ENCODE measurements around the gene ASNS.
A peak's percentile ranks its signal among the peaks of the same experiment; 100 is the strongest.
"Not testable (repeated sequence)": the region's sequence is repeated elsewhere in the genome, so short reads cannot be mapped to it uniquely, and the experiment has no call there.

The ASNS gene

DNA sequence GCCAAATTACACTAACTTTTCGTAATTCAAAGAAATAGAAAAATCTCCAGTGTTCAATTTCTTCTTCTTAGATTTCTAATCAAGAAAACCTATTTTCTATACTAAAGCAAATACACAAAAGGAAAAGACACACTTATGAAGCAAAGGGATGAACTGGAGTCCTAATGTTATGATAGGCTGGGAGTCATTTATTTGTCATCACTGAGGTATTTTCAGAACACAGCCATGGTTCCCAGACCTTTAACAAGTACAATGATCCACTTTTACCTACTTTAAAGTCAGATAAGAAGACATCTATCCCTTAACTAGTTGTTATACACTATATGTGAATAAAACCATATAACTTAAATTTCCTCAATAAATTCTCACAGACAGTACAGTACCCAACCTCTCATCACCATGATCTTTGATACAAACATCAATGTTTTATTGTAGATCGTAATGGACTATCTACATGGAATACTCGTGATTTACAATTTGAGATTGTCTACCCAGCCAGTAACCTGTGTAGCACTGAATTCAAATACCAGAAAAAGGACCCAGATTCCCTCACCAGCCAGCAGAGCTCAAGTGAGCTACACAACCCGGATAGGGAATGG lies 12.5 kb downstream of the ASNS start:
- DNase-seq, result no peak
- Mint-ChIP-seq H3K36me3 (ENCODE audit: insufficient read depth) (peaks cover 18% of the 10 kb centered on the region), H3K27ac (no peak overlapping the region)

GRCh38 chr7:97858221-97858620 lies 14.0 kb downstream of the ASNS start:
- Mint-ChIP-seq H3K4me3 (no peak overlapping the region), H3K27me3 (no peaks in the 10 kb centered on the region), H3K27ac (no peak overlapping the region), H3K9me3 (no peaks in the 10 kb centered on the region), H3K4me1 (ENCODE audit: low read depth in 2 of 2) (no peaks in the 10 kb centered on the region), H3K36me3 (ENCODE audit: insufficient read depth) (peaks cover 18% of the 10 kb centered on the region)
- DNase-seq (no peak), ATAC-seq (replicated peaks) (no peak)

More for the DNA sequence above, 12.5 kb downstream of the ASNS start:
- Mint-ChIP-seq H3K27me3 (no peaks in the 10 kb centered on the region), H3K9me3 (no peaks in the 10 kb centered on the region), H3K4me1 (ENCODE audit: low read depth in 2 of 2) (no peaks in the 10 kb centered on the region), H3K4me3 (no peak overlapping the region)
- ATAC-seq (replicated peaks), result no peak

DNA sequence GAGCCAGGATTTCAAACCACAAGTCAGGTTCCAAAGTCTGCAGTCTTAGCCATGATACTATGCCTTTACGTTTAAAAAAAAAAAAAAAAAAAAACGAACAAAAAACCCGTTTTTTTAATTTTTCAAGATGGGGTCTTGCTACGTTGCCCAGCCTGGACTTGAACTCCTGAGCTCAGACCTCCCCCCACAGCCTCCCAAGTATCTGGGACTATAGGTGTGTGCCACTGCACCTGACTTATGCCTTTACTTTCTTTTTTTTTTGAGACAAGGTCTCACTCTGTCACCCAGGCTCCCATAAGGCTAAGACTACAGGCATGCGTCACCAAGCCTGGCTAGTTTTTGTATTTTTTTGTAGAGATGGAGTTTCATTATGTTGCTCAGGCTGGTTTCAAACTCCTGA lies 14.7 kb downstream of the ASNS start:
- peaks cover 18% of the 10 kb centered on the region for H3K36me3 Mint-ChIP-seq (ENCODE audit: insufficient read depth)
- H3K4me1 Mint-ChIP-seq (ENCODE audit: low read depth in 2 of 2), result no peaks in the 10 kb centered on the region
- H3K27me3 Mint-ChIP-seq, result no peaks in the 10 kb centered on the region
- DNase-seq (no peak), ATAC-seq (replicated peaks) (no peak)
- no peak overlapping the region for H3K27ac Mint-ChIP-seq
- no peaks in the 10 kb centered on the region for H3K9me3 Mint-ChIP-seq
- no peak overlapping the region for H3K4me3 Mint-ChIP-seq

- DNase-seq (no peak), ATAC-seq (replicated peaks) (no peak)
- no peaks in the 10 kb centered on the region for H3K9me3 Mint-ChIP-seq
- H3K27me3 Mint-ChIP-seq, result no peaks in the 10 kb centered on the region
- no peaks in the 10 kb centered on the region for H3K4me1 Mint-ChIP-seq (ENCODE audit: low read depth in 2 of 2)
- no peak overlapping the region for H3K4me3 Mint-ChIP-seq
- no peak overlapping the region for H3K27ac Mint-ChIP-seq
- H3K36me3 Mint-ChIP-seq (ENCODE audit: insufficient read depth), result peaks cover 10% of the 10 kb centered on the region
Measured at GRCh38 chr7:97851683-97852082, 20.5 kb downstream of the ASNS start.

GRCh38 chr7:97850262-97851031 lies 21.8 kb downstream of the ASNS start:
- H3K4me3 Mint-ChIP-seq; H3K9me3 Mint-ChIP-seq; ATAC-seq (replicated peaks); H3K27ac Mint-ChIP-seq; H3K4me1 Mint-ChIP-seq (ENCODE audit: low read depth in 2 of 2); H3K36me3 Mint-ChIP-seq (ENCODE audit: insufficient read depth); DNase-seq; H3K27me3 Mint-ChIP-seq: not testable (repeated sequence)

- Mint-ChIP-seq H3K27me3 (peaks cover 0 to 7% of the 10 kb centered on the region in 2 donors), H3K36me3 (ENCODE audit: insufficient read depth) (no peaks in the 10 kb centered on the region), H3K4me1 (ENCODE audit: low read depth in 2 of 2) (no peaks in the 10 kb centered on the region), H3K27ac (peak overlapping the region in 1 of 2 donors; percentile 20), H3K4me3 (no peak overlapping the region), H3K9me3 (no peaks in the 10 kb centered on the region)
- ATAC-seq (replicated peaks) (no peak), DNase-seq (no peak)
Measured at GRCh38 chr7:97847791-97848190, 24.4 kb downstream of the ASNS start.

- no peak for ATAC-seq (replicated peaks)
- Mint-ChIP-seq H3K27ac (no peak overlapping the region), H3K27me3 (peaks cover 0 to 7% of the 10 kb centered on the region in 2 donors)
Measured at GRCh38 chr7:97846945-97847344, 25.3 kb downstream of the ASNS start.

GRCh38 chr7:97845622-97846203 lies 26.5 kb downstream of the ASNS start:
- no peaks in the 10 kb centered on the region for H3K9me3 Mint-ChIP-seq
- DNase-seq (no peak), ATAC-seq (replicated peaks) (no peak)
- H3K36me3 Mint-ChIP-seq (ENCODE audit: insufficient read depth), result no peaks in the 10 kb centered on the region
- H3K27me3 Mint-ChIP-seq, result peaks cover 0 to 14% of the 10 kb centered on the region in 2 donors
- no peak overlapping the region for H3K4me3 Mint-ChIP-seq
- no peaks in the 10 kb centered on the region for H3K4me1 Mint-ChIP-seq (ENCODE audit: low read depth in 2 of 2)
- no peak overlapping the region for H3K27ac Mint-ChIP-seq

More at GRCh38 chr7:97846945-97847344, 25.3 kb downstream of the ASNS start:
- DNase-seq, result no peak
- Mint-ChIP-seq H3K36me3 (ENCODE audit: insufficient read depth) (no peaks in the 10 kb centered on the region), H3K4me1 (ENCODE audit: low read depth in 2 of 2) (no peaks in the 10 kb centered on the region), H3K9me3 (no peaks in the 10 kb centered on the region), H3K4me3 (no peak overlapping the region)

- Mint-ChIP-seq H3K36me3 (ENCODE audit: insufficient read depth) (no peaks in the 10 kb centered on the region), H3K4me1 (ENCODE audit: low read depth in 2 of 2) (no peaks in the 10 kb centered on the region)
- ATAC-seq (replicated peaks), result no peak
Measured at GRCh38 chr7:97844036-97844435, 28.2 kb downstream of the ASNS start.

DNA sequence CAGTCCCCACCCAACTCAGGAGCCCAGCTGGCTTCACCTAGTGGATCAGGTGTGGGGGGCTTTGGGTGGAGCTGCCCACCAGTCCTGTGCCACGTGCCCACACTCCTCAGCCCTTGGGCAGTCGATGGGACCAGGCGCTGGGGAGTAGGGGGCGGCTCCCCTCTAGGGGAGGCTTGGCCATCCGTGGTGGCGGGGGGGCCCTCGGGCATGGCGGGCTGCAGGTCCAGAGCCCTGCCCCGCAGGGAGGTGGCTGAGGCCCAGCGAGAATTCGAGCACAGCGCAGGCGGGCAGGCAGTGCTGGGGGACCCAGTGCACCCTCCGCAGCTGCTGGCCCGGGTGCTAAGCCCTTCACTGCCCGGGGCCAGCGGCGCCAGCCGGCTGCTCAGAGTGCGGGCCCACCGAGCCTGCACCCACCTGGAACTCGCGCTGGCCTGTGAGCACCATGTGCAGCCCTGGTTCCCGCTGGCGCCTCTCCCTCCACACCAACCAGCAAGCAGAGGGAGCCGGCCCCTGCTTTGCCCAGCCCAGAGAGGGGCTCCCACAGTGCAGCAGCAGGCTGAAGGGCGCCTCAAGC lies 29.3 kb downstream of the ASNS start:
- H3K27me3 Mint-ChIP-seq, result peaks cover 15 to 40% of the 10 kb centered on the region in 2 donors
- DNase-seq, result no peak
- no peak overlapping the region for H3K27ac Mint-ChIP-seq
- H3K36me3 Mint-ChIP-seq (ENCODE audit: insufficient read depth), result no peaks in the 10 kb centered on the region
- ATAC-seq (replicated peaks), result no peak
- no peaks in the 10 kb centered on the region for H3K9me3 Mint-ChIP-seq
- no peak overlapping the region for H3K4me3 Mint-ChIP-seq
- H3K4me1 Mint-ChIP-seq (ENCODE audit: low read depth in 2 of 2), result no peaks in the 10 kb centered on the region

More at GRCh38 chr7:97844036-97844435, 28.2 kb downstream of the ASNS start:
- Mint-ChIP-seq H3K27ac (no peak overlapping the region), H3K9me3 (no peaks in the 10 kb centered on the region), H3K4me3 (no peak overlapping the region), H3K27me3 (peaks cover 11 to 30% of the 10 kb centered on the region in 2 donors)
- DNase-seq, result no peak

- Mint-ChIP-seq H3K27ac (no peak overlapping the region), H3K36me3 (ENCODE audit: insufficient read depth) (no peaks in the 10 kb centered on the region), H3K4me1 (ENCODE audit: low read depth in 2 of 2) (no peaks in the 10 kb centered on the region), H3K9me3 (no peaks in the 10 kb centered on the region), H3K27me3 (peaks cover 18 to 49% of the 10 kb centered on the region in 2 donors), H3K4me3 (no peak overlapping the region)
- DNase-seq (no peak), ATAC-seq (replicated peaks) (no peak)
Measured at GRCh38 chr7:97842006-97842405, 30.2 kb downstream of the ASNS start.

DNA sequence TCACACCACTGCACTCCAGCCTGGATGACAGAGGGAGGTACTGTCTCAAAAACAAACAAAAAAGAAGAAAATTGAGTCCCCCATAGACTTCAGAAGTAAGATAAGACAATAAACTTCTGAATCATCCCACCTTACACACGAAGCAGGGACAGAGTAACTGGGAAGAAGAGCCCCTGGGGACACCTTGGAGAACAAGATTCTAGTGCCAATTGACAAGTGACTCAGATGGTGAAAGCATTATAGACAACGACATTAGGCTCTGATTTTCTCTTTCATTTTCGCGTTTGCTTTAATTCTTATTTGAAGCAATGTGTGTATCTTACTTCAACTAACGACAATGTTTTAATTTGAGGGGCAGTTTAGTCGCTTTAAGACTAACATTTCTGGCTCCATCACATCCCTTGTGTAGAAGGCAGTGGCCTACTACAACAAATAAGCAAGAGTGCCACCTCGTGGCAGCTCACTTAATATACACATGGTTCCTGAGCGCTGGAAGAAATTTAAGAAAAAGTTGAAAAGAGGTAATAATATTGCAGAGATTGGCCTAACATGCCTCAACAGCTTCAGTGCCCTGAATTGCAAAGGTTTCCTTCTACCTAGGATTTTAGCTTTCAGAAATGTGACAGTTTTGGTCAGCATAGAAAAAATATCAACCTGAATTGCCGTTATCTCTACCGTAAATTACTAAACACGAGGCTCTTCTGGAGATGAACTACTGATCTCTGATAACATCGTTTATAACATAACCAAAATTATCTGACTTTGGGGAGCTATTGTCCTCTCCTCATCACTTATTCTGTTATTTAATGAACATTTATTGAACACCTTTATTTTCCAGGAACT lies 36.7 kb downstream of the ASNS start:
- H3K27ac Mint-ChIP-seq, result no peak overlapping the region
- no peaks in the 10 kb centered on the region for H3K36me3 Mint-ChIP-seq (ENCODE audit: insufficient read depth)
- no peaks in the 10 kb centered on the region for H3K9me3 Mint-ChIP-seq
- H3K4me3 Mint-ChIP-seq, result no peak overlapping the region
- H3K4me1 Mint-ChIP-seq (ENCODE audit: low read depth in 2 of 2), result no peaks in the 10 kb centered on the region
- H3K27me3 Mint-ChIP-seq, result peaks cover 46 to 68% of the 10 kb centered on the region in 2 donors
- DNase-seq (peak; percentile 40 to 50 (median 44)), ATAC-seq (replicated peaks) (peak; percentile 60)

DNA sequence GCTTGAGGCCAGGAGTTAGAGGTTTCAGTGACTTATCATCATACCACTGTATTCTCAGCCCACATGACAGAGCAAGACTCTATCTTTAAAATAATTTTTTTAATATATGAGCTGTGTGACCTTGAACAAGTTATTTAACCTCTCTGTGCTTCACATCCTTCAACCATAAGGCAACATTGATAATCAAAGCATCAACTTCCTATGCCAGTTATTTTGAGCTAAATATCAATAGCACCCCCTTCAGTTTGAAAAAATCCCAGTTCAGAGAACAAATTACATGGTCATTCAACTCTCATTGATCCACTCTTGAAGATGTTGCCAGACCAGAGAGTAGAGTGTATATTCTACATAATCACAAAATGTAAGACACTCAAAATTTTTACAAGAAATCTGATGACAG lies 53.0 kb downstream of the ASNS start:
- Mint-ChIP-seq H3K27ac (no peak overlapping the region), H3K4me3 (no peak overlapping the region), H3K36me3 (ENCODE audit: insufficient read depth) (no peaks in the 10 kb centered on the region), H3K4me1 (ENCODE audit: low read depth in 2 of 2) (no peaks in the 10 kb centered on the region), H3K27me3 (peaks cover 8 to 16% of the 10 kb centered on the region in 2 donors), H3K9me3 (no peaks in the 10 kb centered on the region)
- no peak for ATAC-seq (replicated peaks)
- no peak for DNase-seq

Data from effector memory CD8-positive, alpha-beta T cell (primary cell).